Measurements from ENCODE around the gene DAPK2.

- TF ChIP-seq FOXA1 (IDR thresholded peaks at IDR 0.05) (no peak), FOXK2 (IDR thresholded peaks at IDR 0.05) (no peak), BHLHE40 (IDR thresholded peaks at IDR 0.05; ENCODE audit: borderline replicate concordance) (no peak)
Observed at GRCh38 chr15:63931556-63931955, 114.7 kb downstream of the DAPK2 start.

Measured in HEK293T (cell line).